HG03575 (cell line): ENCODE results near the gene PRKAA1.
"Not testable (repeated sequence)": the region's sequence is repeated elsewhere in the genome, so short reads cannot be mapped to it uniquely, and the experiment has no call there.

Source experiments
- ATAC-seq: cut with Tn5 transposase; IDR thresholded peaks from one replicate; pipeline ENCODE4 v1.9.1; 2021; ENCODE audit not compliant: unreplicated experiment, insufficient number of reproducible peaks, low FRiP score; ENCODE audit errors: extremely low read depth

The PRKAA1 gene

DNA sequence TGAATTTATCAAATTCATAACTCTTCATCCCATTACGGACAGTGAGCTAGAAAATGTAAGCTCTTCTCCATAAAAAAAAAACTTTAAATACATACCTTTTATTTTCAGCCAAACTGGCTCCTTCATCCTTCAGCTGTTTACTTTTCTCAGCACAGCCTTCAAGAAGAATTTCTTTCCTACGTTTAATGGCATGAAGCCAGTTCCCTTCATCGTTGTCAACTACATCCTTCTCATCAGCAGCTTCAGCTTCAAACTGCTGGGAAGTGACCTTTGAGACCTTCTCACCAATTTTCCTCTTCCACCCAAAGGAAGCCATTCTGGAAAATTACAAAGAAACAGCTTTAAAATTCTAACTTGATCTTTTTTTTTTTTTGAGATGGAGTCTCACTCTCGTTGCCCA lies 51.5 kb downstream of the PRKAA1 start:
- no peak for ATAC-seq

DNA sequence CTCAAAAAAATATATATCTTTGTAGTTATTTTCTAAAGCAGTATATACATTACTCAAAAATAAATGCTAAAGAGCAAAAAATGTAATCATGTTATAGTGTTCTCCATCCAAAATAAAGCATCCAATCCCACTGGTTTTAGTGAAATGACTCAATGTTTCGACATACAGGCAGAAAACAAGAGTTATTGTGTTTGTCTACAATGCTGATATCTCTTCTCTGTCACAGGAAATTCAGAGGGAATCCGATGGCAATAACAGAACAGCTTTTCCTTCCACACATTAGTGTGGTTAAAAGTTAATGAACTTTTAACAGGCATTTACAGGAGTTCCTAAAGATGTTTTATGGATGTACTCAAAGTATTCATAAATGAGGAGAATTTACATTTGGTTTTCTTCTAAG lies 54.4 kb downstream of the PRKAA1 start:
- no peak for ATAC-seq

DNA sequence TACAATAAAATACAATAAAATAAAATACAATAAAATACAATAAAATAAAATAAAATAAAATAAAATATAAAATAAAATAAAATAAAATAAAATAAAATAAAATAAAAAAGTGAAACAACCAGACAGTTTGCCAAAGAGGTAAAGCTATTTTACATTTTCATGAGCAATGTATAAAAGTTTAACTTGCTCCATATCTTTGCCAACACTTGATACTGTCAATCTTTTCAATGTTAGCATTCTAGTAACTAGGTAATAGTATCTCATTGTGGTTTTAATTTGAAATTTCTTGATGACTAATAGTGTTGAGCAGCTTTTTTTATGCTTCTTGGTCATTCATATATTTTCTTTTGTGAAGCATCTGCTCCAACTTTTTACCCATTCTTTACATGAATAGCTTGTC lies 59.7 kb downstream of the PRKAA1 start:
- ATAC-seq, result no peak

DNA sequence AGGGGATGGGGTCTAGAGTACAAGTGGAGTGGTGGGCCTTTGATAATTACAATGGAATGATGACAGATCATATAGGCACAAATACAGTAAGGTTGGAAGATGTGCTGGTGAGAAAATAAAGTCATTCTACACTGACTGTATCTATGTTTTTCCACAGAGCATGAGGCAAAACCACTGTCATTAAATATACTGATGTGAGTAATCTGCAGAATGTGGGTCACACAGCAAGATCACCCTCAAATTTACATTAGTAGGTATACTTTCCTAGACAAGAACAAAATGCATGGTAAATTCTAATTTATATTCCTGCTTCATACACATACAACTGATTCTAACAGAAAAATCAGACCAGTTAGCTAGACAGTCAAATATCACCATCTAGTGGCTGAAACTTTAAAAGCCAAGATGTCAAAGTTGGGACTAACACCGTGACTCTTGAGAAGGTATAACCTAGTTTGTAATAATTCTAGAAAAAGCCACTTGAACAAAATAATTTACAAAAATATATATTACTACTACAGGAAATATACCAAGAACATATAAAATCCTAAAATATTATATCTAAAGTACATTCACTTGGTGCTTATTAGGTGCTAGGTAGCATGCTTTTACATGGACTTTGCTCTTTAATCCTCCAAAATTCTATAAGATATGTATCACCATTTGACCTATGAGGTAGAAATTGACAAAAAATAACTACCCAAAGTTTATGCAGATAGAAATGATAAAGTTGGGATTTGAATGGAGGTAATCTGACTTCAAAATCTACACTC lies 61.9 kb downstream of the PRKAA1 start:
- peak; percentile 67 for ATAC-seq

DNA sequence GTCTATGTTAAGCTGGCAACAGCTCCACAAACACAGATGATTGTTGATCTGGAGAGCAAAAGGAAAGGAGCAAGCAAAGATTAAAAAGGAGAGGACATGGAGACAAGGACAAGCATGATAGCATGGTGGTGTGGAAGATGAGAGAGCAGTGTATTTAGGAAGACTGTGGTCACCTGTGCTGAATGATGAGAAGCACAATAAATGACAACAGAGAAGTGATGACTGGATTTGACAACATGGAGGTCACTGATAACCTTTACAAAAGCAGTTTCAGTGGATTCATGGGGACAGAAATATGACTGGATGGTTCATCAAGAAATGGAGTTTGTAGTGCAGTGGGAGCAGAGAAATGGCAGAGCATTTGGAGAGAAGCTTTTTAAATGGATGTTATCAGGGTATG lies 62.6 kb downstream of the PRKAA1 start:
- ATAC-seq, result no peak

DNA sequence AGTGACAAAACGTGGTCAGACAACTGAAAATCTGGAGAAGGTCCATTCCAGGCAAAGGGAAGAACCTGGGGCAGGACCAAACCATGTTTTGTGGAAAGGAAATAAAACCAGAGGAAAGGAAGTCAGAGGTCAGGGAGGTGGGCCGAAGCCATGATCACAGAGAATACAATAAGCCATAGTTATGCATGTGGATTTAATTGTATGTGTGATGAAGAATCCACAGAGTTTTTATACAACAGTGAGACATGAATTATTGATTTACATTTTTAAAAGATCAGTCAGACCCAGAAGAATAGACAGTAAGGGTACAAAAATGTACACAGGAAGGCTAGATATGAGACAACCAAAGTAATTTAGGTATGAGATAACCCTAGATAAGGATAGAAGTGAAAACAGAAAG lies 63.2 kb downstream of the PRKAA1 start:
- ATAC-seq, result no peak

DNA sequence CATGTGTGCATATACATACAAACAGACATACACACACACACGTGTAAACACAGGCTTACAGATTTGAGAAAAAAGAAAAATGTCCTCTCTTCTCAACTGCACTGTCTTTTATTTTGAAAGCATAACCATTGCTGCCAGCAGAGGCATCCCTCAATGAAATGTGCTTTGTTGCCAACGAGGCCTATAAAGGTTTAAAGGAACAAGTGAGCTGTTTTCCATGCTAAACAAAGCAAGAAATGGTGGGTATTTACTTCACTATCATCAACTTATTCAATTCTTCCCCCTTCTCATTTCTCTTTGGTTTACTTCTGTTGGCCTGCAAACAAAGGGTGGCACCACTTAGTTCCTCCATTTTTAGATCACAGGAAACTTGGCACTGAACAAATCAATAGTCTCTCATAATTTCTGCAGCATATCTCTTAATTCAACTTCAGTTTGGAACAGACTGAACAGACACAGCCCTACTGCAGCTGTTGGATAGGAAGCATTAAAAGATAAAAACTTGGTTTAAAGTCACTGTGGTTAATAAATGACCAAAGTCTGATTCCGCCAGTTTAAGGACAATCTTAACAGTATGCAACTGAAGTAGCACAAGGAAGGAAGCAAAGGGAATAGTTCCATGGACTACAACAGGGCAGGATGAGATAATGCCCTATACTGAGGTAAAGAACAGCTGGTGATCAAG lies 64.2 kb downstream of the PRKAA1 start:
- ATAC-seq, result no peak

- no peak for ATAC-seq
Observed at GRCh38 chr5:40733434-40733833, 64.7 kb downstream of the PRKAA1 start.

DNA sequence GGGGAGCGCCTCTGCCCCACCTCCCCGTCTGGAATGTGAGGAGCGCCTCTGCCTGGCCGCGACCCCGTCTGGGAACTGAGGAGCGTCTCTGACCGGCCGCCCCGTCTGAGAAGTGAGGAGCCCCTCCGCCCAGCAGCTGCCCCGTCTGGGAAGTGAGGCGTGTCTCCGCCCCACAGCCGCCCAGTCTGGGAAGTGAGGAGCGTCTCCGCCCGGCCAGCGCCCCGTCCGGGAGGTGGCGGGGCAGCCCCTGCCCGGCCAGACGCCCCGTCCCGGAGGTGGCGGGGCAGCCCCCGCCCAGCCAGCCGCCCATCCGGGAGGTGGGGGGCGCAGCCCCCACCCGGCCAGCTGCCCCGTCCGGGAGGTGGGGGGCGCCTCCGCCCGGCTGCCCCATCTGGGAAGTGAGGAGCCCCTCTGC lies 75.7 kb downstream of the PRKAA1 start:
- not testable (repeated sequence) for ATAC-seq

- no peak for ATAC-seq
Observed at GRCh38 chr5:40720069-40720468, 78.1 kb downstream of the PRKAA1 start.

DNA sequence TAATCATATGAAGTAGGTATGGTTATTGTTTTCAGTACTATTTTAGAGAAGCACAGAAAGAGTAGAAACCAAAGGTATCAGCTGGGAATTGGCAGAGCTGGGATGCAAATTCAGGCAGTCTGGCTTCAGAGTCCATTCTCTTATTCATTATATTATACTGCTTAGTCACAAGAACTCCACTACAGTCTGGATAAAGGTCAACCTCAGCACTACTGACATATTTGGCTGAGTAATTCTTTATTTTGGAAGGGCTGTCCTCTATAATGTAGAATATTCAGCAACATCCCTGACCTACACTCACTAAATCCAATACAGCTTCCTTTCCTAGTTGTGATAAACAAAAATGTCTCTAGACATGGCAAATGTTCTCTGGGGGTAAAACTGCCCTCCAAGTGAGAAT lies 80.9 kb downstream of the PRKAA1 start:
- no peak for ATAC-seq

DNA sequence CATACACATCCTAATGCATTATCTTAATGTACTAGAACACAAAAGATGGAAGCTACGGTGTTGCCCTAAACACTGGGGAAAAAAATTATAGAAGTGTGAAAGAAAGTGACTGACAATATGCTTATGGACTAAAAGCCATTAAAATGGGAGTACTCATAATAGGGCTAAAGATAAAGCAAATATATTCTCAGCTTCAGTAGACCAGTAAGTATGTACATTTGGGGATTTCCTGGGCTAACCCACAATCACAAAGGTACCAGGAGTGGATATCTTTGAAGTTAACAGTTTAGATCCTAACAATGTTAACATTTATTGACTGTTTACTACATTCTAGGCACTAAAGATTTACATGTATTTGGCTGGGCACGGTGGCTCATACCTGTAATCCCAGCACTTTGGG lies 81.6 kb downstream of the PRKAA1 start:
- no peak for ATAC-seq

- no peak for ATAC-seq
Observed at GRCh38 chr5:40716000-40716399, 82.2 kb downstream of the PRKAA1 start.

- no peak for ATAC-seq
Observed at GRCh38 chr5:40714001-40714400, 84.2 kb downstream of the PRKAA1 start.

GRCh38 chr5:40710575-40710974 lies 87.6 kb downstream of the PRKAA1 start:
- not testable (repeated sequence) for ATAC-seq
